COLO668 (cell line): ENCODE data around the gene SLC25A39.

Source experiments
- DNase-seq: peaks from one replicate; lab custom pipeline; 2025; ENCODE audit not compliant: unreplicated experiment; lab: John Stamatoyannopoulos, UW

SLC25A39 gene

DNA sequence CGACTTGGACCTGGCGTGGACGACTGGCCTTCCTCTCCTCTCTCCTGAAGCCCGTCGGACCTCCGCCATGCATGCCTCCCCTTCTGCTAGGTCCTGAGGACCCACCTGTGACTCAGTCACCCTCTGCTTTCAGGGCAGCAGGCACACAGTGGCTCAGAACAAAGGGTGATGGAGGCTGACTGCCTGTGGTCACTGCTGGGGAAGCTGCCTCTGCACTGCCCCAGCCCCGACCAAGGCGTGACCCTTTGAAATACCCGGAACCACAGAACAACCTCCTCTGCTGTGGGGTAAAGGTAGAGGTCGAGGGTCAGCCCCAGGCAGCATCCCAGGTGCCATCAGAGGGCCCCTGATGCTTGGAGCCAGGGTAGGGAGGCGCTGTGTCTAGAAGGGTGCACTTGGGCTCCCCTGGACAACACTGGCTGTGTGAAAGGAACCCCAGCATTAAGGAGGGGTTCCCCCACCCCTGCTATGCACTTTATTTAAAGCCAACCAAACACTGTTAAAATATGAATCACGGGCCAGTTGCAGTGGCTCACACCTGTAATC is 44.2 kb downstream of the SLC25A39 start:
- DNase-seq = no peak

DNA sequence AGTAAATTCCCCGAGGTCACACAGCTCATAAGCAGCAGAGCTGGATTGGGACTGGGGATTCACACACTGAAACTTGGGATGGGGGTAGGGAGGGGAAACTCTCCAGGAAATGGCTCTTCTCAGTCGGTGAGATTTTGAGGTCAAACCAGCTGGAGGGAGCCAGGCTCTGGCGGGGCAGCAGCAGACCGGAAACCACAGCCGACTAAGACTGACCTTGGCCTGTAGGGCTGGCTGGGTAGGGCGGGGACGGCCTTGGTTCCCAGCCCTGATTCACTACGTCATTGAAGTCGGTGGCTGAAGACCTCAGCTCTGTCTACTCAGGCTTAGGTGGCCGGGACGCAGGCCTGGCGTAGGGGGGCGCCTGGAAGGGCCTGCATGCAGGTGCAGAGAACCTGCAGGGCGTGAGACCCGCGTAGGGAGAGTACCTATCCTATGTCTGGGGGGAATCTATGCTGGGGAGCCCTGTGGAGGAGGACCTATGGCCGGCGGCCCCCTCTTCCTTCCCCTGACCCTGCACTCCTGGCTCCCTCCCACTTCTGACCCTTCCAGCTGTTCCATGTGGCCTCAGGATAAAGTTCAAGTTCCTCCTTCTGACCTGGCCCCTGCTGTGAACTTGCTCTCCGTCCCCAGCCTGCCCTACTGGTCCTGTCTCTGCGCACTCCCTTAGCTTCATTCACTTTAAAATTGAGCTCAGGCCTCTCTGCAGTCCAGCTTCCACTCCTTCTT is 44.8 kb downstream of the SLC25A39 start:
- DNase-seq = no peak

DNA sequence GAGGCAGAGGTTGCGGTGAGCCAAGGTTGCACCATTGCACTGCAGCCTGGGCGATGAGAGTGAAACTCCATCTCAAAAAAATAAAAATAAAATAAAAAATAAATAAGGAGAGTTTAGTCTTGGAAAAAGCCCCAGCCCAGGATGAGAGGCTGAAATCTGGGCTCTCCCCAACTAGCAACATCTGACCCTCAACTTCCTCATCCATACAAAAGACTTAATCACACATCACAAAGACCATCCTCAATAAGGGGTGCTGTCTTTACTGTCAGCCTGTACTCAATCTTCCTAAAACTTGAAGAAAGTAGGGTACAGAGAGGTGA is 45.3 kb downstream of the SLC25A39 start:
- DNase-seq = no peak

DNA sequence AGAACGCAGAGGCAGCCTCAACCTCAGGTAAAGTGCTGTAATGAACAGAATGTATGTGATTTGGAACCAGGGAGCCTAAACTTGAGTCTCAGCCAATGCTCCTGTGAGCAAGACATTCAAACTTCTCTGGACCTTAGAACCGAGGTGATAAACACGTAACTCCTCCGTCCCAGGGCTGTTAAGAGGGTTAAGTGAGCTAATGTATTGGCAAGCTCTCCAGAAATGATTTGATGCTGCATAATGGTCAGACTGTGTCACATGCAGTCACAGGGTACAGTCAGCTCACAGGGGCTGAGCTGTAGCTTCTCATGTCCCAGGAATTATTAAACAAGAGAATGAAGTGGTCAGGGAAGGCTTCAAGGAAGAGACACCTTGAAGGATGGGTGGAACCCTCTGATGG is 46.6 kb downstream of the SLC25A39 start:
- no peak for DNase-seq

DNA sequence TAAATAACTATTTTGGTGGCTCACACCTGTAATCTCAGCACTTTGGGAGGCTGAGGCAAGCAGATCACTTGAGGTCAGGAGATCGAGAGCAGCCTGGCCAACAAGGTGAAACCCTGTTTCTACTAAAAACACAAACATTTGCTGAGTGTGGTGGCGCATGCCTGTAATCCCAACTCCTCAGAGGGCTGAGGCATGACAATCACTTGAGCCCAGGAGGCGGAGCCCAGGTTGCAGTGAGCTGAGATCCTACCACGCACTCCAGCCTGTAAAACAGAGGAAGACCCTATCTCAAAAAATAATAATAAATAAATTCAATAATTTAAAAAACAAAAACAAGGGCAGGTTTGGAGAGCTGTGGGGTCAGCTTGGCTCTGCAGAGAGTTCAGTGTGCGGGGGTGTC is 51.0 kb downstream of the SLC25A39 start:
- DNase-seq = no peak

GRCh38 chr17:44272954-44273353 is 51.7 kb downstream of the SLC25A39 start:
- DNase-seq = no peak

GRCh38 chr17:44272321-44272951 is 52.2 kb downstream of the SLC25A39 start:
- no peak for DNase-seq
